Measurements from ENCODE around the gene RABEP1.

- TF ChIP-seq CTCF (conservative IDR thresholded peaks at IDR 0.05; ENCODE audit: low read depth, low read length) (no peak), EZH2 (IDR thresholded peaks at IDR 0.05; ENCODE audit: low read length, unreplicated experiment) (no peak), EZH2phosphoT487 (IDR thresholded peaks at IDR 0.05; ENCODE audit: borderline replicate concordance, low read length) (no peak)
Observed at GRCh38 chr17:5309851-5310250, 27.8 kb downstream of the RABEP1 start.
